Body of pancreas (tissue), 4 donors: ENCODE data around the gene SUDS3. TPM values are rescaled to one million over a fixed set of nuclear protein-coding genes. Genes with fewer than 3 reads are reported as not detected.

ENCODE experiments used
- ATAC-seq: fragments of 150-250 bp; one replicate; pipeline ENCODE4 v1.9.1; 2016
- DNase-seq, 4 donors: peaks; one replicate each; pipeline ENCODE4 v3.0.0-alpha.2; 2019
- H3K27ac ChIP-seq, 4 donors: fragments of 200-600 bp; sonication (generic); 1 replicate in 3 of 4; 2 replicates in 1 of 4; pipeline versions ENCODE4 v1.5.1 to v1.6.1; 2016 to 2019; ENCODE audit warnings: mild to moderate bottlenecking in 1 of 4, mixed read lengths in 1 of 4, moderate library complexity in 1 of 4
- H3K27me3 ChIP-seq, 2 donors: fragments of 200-600 bp; sonication (generic); one replicate each; pipeline ENCODE4 v1.6.0; 2016; ENCODE audit warnings: mild to moderate bottlenecking in 1 of 2
- H3K36me3 ChIP-seq, 2 donors: fragments of 200-600 bp; sonication (generic); replicated peaks in 1 of 2; 2 replicates each; pipeline ENCODE4 v1.5.1; 2016; ENCODE audit warnings: low read depth in 2 of 2; ENCODE audit not compliant: insufficient read depth in 1 of 2
- H3K4me1 ChIP-seq: fragments of 200-600 bp; sonication (generic); one replicate; pipeline ENCODE4 v1.6.0; 2016
- H3K4me3 ChIP-seq, 2 donors: fragments of 200-600 bp; sonication (generic); 1 replicate in 1 of 2; 2 replicates in 1 of 2; pipeline ENCODE4 v1.5.1; 2016 to 2019
- H3K9me3 ChIP-seq, 3 donors: fragments of 200-600 bp; sonication (generic); 1 replicate in 2 of 3; 2 replicates in 1 of 3; pipeline ENCODE4 v1.5.1; 2016
- CTCF ChIP-seq, 7 experiments: fragments of 450-650 bp in 4 of 7; fragments of 200-600 bp in 3 of 7; sonication (generic) in 3 of 7; IDR thresholded peaks; one replicate each; pipeline ENCODE4 v1.5.1; 2016 to 2019; ENCODE audit warnings: antibody characterized with exemption in 7 of 7
- POLR2A ChIP-seq, 3 donors: fragments of 450-650 bp; IDR thresholded peaks; one replicate each; pipeline ENCODE4 v1.6.1; 2016; ENCODE audit warnings: antibody characterized with exemption in 3 of 3, mild to moderate bottlenecking in 2 of 3
- WGBS, 2 donors: methylation state at CpG; one replicate each; pipeline ENCODE4 v1.1.5; 2017; 5-methylcytosine and 5-hydroxymethylcytosine counted together
- intact Hi-C: fragments of 100-400 bp; cut with DNase I; formaldehyde crosslinking; loops from one replicate; pipeline ENCODE4 v1.15.1; 2023
- total RNA-seq, 2 donors: library from RNA; depleted of rRNA; stranded (reverse); fragments of >200 nt; gene quantifications; one replicate each; pipeline ENCODE4 v1.1.0, GENCODE V29; 2016

SUDS3 gene
- total RNA-seq, 2 donors from 2014 or later: 30.3 to 35.5 TPM

- intact Hi-C loops: no loop called here
- no peak for ATAC-seq
- no peaks in the 10 kb centered on the region for H3K9me3 ChIP-seq
- DNase-seq: no peak
- H3K27me3 ChIP-seq: no peaks in the 10 kb centered on the region
- H3K27ac ChIP-seq: peak overlapping the region in 3 of 4 donors; percentile 7 to 77 (median 39)
- no peaks in the 10 kb centered on the region for H3K36me3 ChIP-seq
- H3K4me3 ChIP-seq: no peak overlapping the region
- TF ChIP-seq POLR2A (IDR thresholded peaks at IDR 0.05) (no peak), CTCF (IDR thresholded peaks at IDR 0.05) (no peak)
- 84 to 89% methylated on average over 1 of the region's 1 CpG for WGBS, 2 donors
- H3K4me1 ChIP-seq: peaks cover 21% of the 10 kb centered on the region
Observed at GRCh38 chr12:118355843-118356242, 20.5 kb upstream of the SUDS3 start.

- no peaks in the 10 kb centered on the region for H3K27me3 ChIP-seq
- H3K9me3 ChIP-seq: no peaks in the 10 kb centered on the region
- peak; percentile 42 for ATAC-seq
- peaks cover 21% of the 10 kb centered on the region for H3K4me1 ChIP-seq
- no peaks in the 10 kb centered on the region for H3K36me3 ChIP-seq
- H3K4me3 ChIP-seq: no peak overlapping the region
- intact Hi-C loops: no loop called here
- H3K27ac ChIP-seq: peak overlapping the region in 3 of 4 donors; percentile 8 to 77 (median 45)
- WGBS, 2 donors: 36 to 56% methylated on average over 1 of the region's 1 CpG
- TF ChIP-seq CTCF (IDR thresholded peaks at IDR 0.05) (no peak), POLR2A (IDR thresholded peaks at IDR 0.05) (no peak)
- DNase-seq: no peak
Observed at GRCh38 chr12:118356809-118357256, 19.5 kb upstream of the SUDS3 start.

GRCh38 chr12:118357257-118358007 lies 18.9 kb upstream of the SUDS3 start:
- Histone ChIP-seq H3K36me3 (no peaks in the 10 kb centered on the region), H3K27ac (peak overlapping the region in 2 of 4 donors; percentile 45 to 77), H3K9me3 (no peaks in the 10 kb centered on the region), H3K4me1 (peaks cover 21% of the 10 kb centered on the region), H3K27me3 (no peaks in the 10 kb centered on the region), H3K4me3 (no peak overlapping the region)
- ATAC-seq (peak; percentile 62), DNase-seq (peak in 3 of 4 donors; percentile 22 to 65 (median 24))
- TF ChIP-seq CTCF (IDR thresholded peaks at IDR 0.05) (no peak), POLR2A (IDR thresholded peaks at IDR 0.05) (no peak)
- 21% methylated on average over 7 of the region's 7 CpGs for WGBS, 2 donors
- intact Hi-C loops: no loop called here

GRCh38 chr12:118358008-118358359 lies 18.4 kb upstream of the SUDS3 start:
- ATAC-seq: no peak
- Histone ChIP-seq H3K9me3 (no peaks in the 10 kb centered on the region), H3K4me1 (peaks cover 18% of the 10 kb centered on the region), H3K4me3 (no peak overlapping the region), H3K27ac (peak overlapping the region in 1 of 4 donors; percentile 77), H3K27me3 (no peaks in the 10 kb centered on the region), H3K36me3 (no peaks in the 10 kb centered on the region)
- 82 to 90% methylated on average over 1 of the region's 1 CpG for WGBS, 2 donors
- TF ChIP-seq POLR2A (IDR thresholded peaks at IDR 0.05): no peak
- no peak for TF ChIP-seq CTCF (IDR thresholded peaks at IDR 0.05)
- intact Hi-C loops: no loop called here
- no peak for DNase-seq
